H1 (cell line): Measurements from ENCODE around the gene SLC8A3. TPM values are rescaled to one million over a fixed set of nuclear protein-coding genes. Genes with fewer than 3 reads are reported as not detected.

Experiments
- CHD7 ChIP-seq: fragments of 300-600 bp; sonication (generic); IDR thresholded peaks from 2 replicates; pipeline ENCODE4 v1.7.1; 2012; ENCODE audit warnings: low read length, moderate library complexity, mild to moderate bottlenecking, inconsistent platforms; ENCODE audit not compliant: insufficient replicate concordance
- CTCF ChIP-seq, 3 experiments: IDR thresholded peaks; 1 replicate in 2 of 3; 2 replicates in 1 of 3; pipeline versions ENCODE4 v1.5.1 to v1.6.1; 2011; ENCODE audit warnings: low read length in 3 of 3, mild to moderate bottlenecking in 3 of 3, inconsistent platforms in 2 of 3, low read depth in 1 of 3, moderate library complexity in 1 of 3; ENCODE audit not compliant: insufficient read depth in 1 of 3; ENCODE audit errors: control extremely low read depth in 1 of 3
- HDAC2 ChIP-seq, 2 experiments: fragments of 300-600 bp in 1 of 2; sonication (generic) in 1 of 2; IDR thresholded peaks; 2 replicates each; pipeline ENCODE4 v1.6.1; 2011 to 2012; ENCODE audit warnings: low read depth in 2 of 2, low read length in 2 of 2, mild to moderate bottlenecking in 2 of 2, moderate library complexity in 2 of 2, borderline replicate concordance in 1 of 2, inconsistent platforms in 1 of 2
- JUND ChIP-seq: IDR thresholded peaks from 2 replicates; pipeline ENCODE4 v1.6.1; 2011; ENCODE audit warnings: mild to moderate bottlenecking, improper control_type of control experiment, low read length
- RFX5 ChIP-seq: IDR thresholded peaks from 2 replicates; pipeline ENCODE4 v1.6.1; 2011; ENCODE audit warnings: low read depth, low read length, improper control_type of control experiment, borderline replicate concordance
- TEAD4 ChIP-seq: IDR thresholded peaks from 2 replicates; pipeline ENCODE4 v1.6.1; 2012; ENCODE audit warnings: low read depth, low read length, inconsistent platforms, mixed read lengths
- polyA plus RNA-seq, 7 experiments: library from polyadenylated mRNA; depleted of rRNA in 3 of 7; stranded (reverse) in 5 of 7; unstranded in 2 of 7; fragments of >200 nt in 5 of 7; fragments of 200-250 nt in 2 of 7; gene quantifications; 1 replicate in 5 of 7; 2 replicates in 1 of 7; 4 replicates in 1 of 7; pipeline versions ENCODE4 v1.2.1 to v1.2.3, GENCODE V29; 2011 to 2013; ENCODE audit warnings: missing spikeins in 2 of 7, mixed read lengths in 2 of 7
- total RNA-seq: library from RNA; stranded (reverse); fragmentation: NEBNext Ultra II Directional; extraction: Animal tissue kit (Norgen Biotek cat#: 25700); gene quantifications from 2 replicates; pipeline ENCODE4 v1.2.1, GENCODE V29; 2021
- TF ChIP-seq, protein P1 (sequence below): IDR thresholded peaks from 2 replicates; pipeline ENCODE4 v1.6.1; 2012; ENCODE audit warnings: low read length, inconsistent platforms

The SLC8A3 gene
- total and polyA plus RNA-seq, 2 of the 8 experiments (the other 6 are each of a cell fraction or from before 2014, with no cell fraction given), result 0.38 to 1.1 TPM

DNA sequence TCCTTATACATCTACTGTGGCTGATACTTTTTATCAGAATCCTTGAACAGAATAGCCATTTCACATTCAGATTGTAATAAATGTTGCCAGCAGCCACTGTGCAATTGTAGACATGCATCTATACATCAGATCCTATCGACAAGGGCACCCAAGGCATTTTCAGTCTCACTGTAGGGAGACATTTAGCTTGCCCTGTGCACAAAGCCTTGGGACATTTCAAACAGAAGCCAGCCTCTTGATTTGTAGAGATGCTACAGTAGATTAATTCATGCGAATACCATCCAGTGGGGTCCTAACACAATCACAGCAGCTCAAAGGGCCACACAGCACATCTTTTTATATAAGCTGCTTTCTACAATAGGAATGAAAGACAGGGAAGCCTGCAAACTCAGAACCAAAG lies 81.4 kb downstream of the SLC8A3 start (continued):
- TF ChIP-seq CHD7 (no peak), HDAC2 (IDR thresholded peaks at IDR 0.05; ENCODE audit: borderline replicate concordance in 1 of 2, low read depth in 2 of 2, low read length in 2 of 2) (no peak), RFX5 (no peak), CTCF (IDR thresholded peaks at IDR 0.05; ENCODE audit: control extremely low read depth in 1 of 3, insufficient read depth in 1 of 3, low read depth in 1 of 3, low read length in 3 of 3) (no peak), JUND (no peak), TEAD4 (no peak)
- TF ChIP-seq, protein P1, sequence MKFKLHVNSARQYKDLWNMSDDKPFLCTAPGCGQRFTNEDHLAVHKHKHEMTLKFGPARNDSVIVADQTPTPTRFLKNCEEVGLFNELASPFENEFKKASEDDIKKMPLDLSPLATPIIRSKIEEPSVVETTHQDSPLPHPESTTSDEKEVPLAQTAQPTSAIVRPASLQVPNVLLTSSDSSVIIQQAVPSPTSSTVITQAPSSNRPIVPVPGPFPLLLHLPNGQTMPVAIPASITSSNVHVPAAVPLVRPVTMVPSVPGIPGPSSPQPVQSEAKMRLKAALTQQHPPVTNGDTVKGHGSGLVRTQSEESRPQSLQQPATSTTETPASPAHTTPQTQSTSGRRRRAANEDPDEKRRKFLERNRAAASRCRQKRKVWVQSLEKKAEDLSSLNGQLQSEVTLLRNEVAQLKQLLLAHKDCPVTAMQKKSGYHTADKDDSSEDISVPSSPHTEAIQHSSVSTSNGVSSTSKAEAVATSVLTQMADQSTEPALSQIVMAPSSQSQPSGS, result no peak
